ENCODE data around the gene ZNF580. TPM values are rescaled to one million over a fixed set of nuclear protein-coding genes. Genes with fewer than 3 reads are reported as not detected.

Gene ZNF580
- total RNA-seq, 1 donor from 2014 or later = 2.4 TPM

- peaks cover 9% of the 10 kb centered on the region for H3K36me3 ChIP-seq (ENCODE audit: control insufficient read depth, insufficient read depth, low read length)
- no peak for FAIRE-seq
- no peak overlapping the region for H3K4me3 ChIP-seq (ENCODE audit: low read depth, low read length)
- no peak for DNase-seq (ENCODE audit: low read depth)
- TF ChIP-seq CTCF (IDR thresholded peaks at IDR 0.05; ENCODE audit: insufficient read depth, low read length, severe bottlenecking) = no peak
- H3K27me3 ChIP-seq (ENCODE audit: control insufficient read depth, insufficient read depth, low read length) = no peaks in the 10 kb centered on the region
Observed at GRCh38 chr19:55603581-55604292, 37.1 kb upstream of the ZNF580 start.

GRCh38 chr19:55605207-55605636, 35.6 kb upstream of the ZNF580 start:
- no peak for TF ChIP-seq CTCF (IDR thresholded peaks at IDR 0.05; ENCODE audit: insufficient read depth, low read length, severe bottlenecking)
- peak; percentile 91 for DNase-seq (ENCODE audit: low read depth)
- FAIRE-seq = no peak
- Histone ChIP-seq H3K27me3 (ENCODE audit: control insufficient read depth, insufficient read depth, low read length) (no peaks in the 10 kb centered on the region), H3K36me3 (ENCODE audit: control insufficient read depth, insufficient read depth, low read length) (peaks cover 13% of the 10 kb centered on the region), H3K4me3 (ENCODE audit: low read depth, low read length) (peak overlapping the region; percentile 62)

GRCh38 chr19:55605637-55606470, 34.9 kb upstream of the ZNF580 start, which contains the start of gene ZNF865:
Gene ZNF865 (plus strand): TSS chr19:55605647. CDS start chr19:55613619, 7,972 bp downstream.
- DNase-seq (ENCODE audit: low read depth) (peak; percentile 78), FAIRE-seq (no peak)
- Histone ChIP-seq H3K4me3 (ENCODE audit: low read depth, low read length) (peak within 1 kb of the TSS; percentile 62), H3K27me3 (ENCODE audit: control insufficient read depth, insufficient read depth, low read length) (no peaks in the 10 kb centered on the region), H3K36me3 (ENCODE audit: control insufficient read depth, insufficient read depth, low read length) (peaks cover 13% of the 10 kb centered on the region)
- TF ChIP-seq CTCF (IDR thresholded peaks at IDR 0.05; ENCODE audit: insufficient read depth, low read length, severe bottlenecking) = peak; percentile 86

- Histone ChIP-seq H3K4me3 (ENCODE audit: low read depth, low read length) (peak overlapping the region; percentile 62), H3K27me3 (ENCODE audit: control insufficient read depth, insufficient read depth, low read length) (no peaks in the 10 kb centered on the region), H3K36me3 (ENCODE audit: control insufficient read depth, insufficient read depth, low read length) (peaks cover 14% of the 10 kb centered on the region)
- DNase-seq (ENCODE audit: low read depth) (no peak), FAIRE-seq (no peak)
- TF ChIP-seq CTCF (IDR thresholded peaks at IDR 0.05; ENCODE audit: insufficient read depth, low read length, severe bottlenecking) = no peak
Observed at GRCh38 chr19:55606471-55606787, 34.4 kb upstream of the ZNF580 start.

- no peak for FAIRE-seq
- no peak for DNase-seq (ENCODE audit: low read depth)
- H3K36me3 ChIP-seq (ENCODE audit: control insufficient read depth, insufficient read depth, low read length) = peaks cover 14% of the 10 kb centered on the region
Observed at GRCh38 chr19:55606817-55607216, 34.0 kb upstream of the ZNF580 start.

More at GRCh38 chr19:55606817-55607216, 34.0 kb upstream of the ZNF580 start:
- Histone ChIP-seq H3K4me3 (ENCODE audit: low read depth, low read length) (no peak overlapping the region), H3K27me3 (ENCODE audit: control insufficient read depth, insufficient read depth, low read length) (no peaks in the 10 kb centered on the region)
- TF ChIP-seq CTCF (IDR thresholded peaks at IDR 0.05; ENCODE audit: insufficient read depth, low read length, severe bottlenecking) = no peak
